DMS153 treated with DMSO at 0.1 percent for 48 hours (cell line): ENCODE data around the gene CCDC180.
"Not testable (repeated sequence)": the region's sequence is repeated elsewhere in the genome, so short reads cannot be mapped to it uniquely, and the experiment has no call there.

Experiments used
- DNase-seq: peaks from one replicate; lab custom pipeline; 2025; ENCODE audit not compliant: unreplicated experiment; lab: John Stamatoyannopoulos, UW

Gene CCDC180

GRCh38 chr9:97307500-97308163 is at the start of gene CCDC180:
CCDC180 (plus strand) TSS chr9:97307659; CDS start chr9:97308064, 405 bp downstream.
- no peak for DNase-seq

- DNase-seq: not testable (repeated sequence)
Observed at GRCh38 chr9:97259834-97260514, 47.5 kb upstream of the CCDC180 start.

- no peak for DNase-seq
Observed at GRCh38 chr9:97271292-97271691, 36.2 kb upstream of the CCDC180 start.

GRCh38 chr9:97272072-97272471 is 35.4 kb upstream of the CCDC180 start:
- DNase-seq: no peak

DNA sequence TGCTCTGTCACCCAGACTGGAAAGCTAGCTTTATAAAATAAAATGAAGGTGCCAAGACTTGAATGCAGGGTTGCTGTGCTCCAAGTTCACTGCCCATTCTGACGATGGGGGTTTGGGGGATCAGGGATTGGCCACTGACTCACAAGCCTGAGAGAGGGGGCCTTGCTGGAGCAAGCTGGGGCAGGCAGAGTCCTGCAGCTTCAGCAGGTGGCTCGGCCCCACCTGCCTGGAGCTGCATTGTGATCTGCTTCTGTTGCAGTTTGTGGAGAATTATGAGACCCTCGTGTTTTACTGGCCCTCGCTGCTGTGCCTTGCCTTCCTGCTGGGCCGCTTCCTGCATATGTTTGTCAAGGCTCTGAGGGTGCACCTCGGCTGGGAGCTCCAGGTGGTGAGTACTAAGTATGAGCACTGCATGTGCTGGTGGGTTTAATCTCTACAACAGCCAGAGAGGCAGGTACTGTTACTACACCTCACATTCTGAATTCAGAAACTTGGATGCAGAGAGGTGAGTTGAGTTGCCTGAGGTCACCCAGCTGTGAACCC is 31.1 kb upstream of the CCDC180 start:
- no peak for DNase-seq

DNA sequence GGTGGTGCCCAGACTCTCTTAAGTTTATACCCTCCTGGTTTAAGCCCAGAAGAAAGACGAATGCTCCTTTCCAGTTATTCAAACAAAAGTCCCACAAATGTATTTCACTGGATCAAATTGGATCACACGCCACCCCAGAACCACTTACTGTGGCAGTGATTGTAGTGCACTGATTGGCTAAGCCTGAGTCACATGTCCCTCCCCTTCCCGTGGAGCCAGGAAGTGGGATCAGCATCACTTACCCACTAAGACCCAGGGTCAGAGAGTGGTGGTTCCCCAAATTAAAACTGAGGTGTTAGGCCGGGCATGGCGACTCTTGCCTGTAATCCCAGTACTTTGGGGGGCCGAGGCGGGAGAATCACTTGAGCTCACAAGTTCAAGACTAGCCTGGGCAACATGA is 29.5 kb upstream of the CCDC180 start:
- no peak for DNase-seq

DNA sequence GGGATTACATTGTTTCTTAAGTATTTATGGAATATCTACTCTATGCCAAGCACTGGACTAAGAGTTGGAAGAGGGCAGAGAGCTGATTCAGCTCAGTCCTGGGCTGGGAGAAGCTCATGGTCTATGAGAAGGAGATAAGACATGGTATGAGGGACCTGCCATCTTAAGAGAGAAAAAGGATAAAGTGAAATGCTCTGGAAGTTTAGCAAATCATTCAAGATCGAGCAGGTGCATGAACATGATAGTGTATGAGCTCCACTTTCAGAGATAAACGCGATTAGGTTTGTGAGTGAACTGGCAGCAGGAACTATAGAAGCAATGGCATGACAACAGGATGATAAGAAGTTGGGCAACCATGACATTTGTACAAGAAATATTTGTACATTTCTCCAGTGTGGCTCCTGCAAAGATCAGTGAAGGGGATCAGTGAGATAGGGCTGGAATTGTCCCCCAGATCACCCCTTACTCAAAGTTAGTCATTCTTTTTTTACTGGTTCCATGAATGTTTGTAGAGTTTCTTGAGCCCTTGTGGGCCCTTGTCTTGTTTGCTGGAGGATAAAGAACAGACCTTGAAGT is 26.6 kb upstream of the CCDC180 start:
- no peak for DNase-seq

GRCh38 chr9:97283768-97284167 is 23.7 kb upstream of the CCDC180 start:
- no peak for DNase-seq

DNA sequence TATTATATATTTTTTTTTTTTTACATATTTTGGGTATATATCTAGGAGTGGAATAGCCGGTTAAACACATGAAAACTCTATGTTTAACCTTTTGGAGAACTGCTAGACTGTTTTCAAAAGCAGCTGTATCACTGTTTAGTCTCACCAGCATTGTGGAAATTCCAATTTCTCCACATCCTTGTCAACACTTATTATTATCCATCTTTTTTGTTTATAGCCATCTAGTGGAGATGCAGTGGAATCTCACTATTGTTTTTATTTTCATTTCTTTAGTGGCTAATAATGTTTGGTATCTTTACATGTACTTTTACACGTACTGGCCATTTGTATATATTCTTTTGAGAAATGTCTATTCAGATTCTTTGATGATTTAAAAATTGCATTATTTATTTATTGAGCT is 22.7 kb upstream of the CCDC180 start:
- no peak for DNase-seq

DNA sequence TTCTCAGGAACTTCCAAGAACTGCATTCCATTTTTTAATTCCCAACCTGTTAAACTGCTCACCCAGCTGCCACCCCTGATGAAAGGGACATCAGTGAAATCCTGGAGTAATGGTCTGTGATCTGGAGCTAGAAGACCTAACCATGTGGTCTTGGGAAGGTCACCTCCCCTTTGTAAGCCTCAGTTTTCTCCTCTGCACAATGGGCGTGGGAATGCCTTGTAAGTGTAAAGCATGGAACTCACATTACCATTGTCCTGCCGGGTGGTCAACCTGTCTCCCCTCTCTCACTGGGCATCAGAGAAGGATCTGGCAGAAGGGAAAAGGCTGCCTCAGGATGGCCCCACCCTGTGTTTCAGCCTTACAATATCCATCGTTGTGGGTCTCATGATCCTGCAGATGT is 15.3 kb upstream of the CCDC180 start:
- DNase-seq: no peak

GRCh38 chr9:97293207-97293721 is 14.2 kb upstream of the CCDC180 start:
- peak; percentile 81 for DNase-seq

GRCh38 chr9:97293818-97294217 is 13.6 kb upstream of the CCDC180 start:
- DNase-seq: no peak

DNA sequence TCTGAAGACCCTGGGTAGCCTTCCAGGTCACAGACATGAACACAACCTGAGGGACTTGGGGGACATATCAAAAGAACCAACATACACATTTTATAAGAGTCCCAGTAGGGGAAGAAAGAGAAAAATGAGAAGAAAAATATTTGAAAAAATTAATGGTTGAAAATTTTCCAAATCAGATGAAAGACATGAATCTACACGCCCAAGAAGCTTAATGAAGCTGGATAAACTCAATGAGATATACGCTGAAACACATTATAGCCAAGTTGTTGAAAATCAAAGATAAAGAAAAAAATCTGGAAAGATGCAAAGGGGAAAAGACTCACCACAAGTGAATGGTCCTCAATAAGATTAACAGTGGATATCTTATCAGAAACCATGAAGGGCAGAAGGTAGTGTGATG is 9.6 kb upstream of the CCDC180 start:
- no peak for DNase-seq

GRCh38 chr9:97299809-97300414 is 7.5 kb upstream of the CCDC180 start:
- DNase-seq: no peak

- DNase-seq: no peak
Observed at GRCh38 chr9:97300586-97300985, 6.9 kb upstream of the CCDC180 start.

DNA sequence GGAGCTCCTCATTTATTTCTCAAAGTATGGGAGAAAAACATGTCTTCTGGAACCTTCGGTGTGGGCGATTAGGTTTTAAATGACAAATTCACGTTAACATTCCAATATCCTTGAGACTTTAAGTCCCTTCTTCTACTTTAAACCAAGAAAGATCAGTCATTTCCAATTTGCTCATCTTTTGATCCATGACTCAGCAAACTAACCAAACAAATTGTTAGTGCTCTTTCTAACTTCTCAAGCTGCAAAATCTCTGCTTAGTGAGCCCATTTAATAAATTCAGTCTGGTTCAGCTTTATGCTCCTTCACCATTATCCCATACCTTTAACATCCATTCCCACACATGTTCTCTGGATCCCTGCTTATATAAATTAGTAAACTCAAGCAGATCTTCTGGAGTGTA is 5.5 kb upstream of the CCDC180 start:
- no peak for DNase-seq

GRCh38 chr9:97304586-97304985 is 2.9 kb upstream of the CCDC180 start:
- no peak for DNase-seq

- DNase-seq: no peak
Observed at GRCh38 chr9:97305501-97306298, 1.8 kb upstream of the CCDC180 start.

- DNase-seq: no peak
Observed at GRCh38 chr9:97307091-97307490, 368 bp upstream of the CCDC180 start.

- DNase-seq: no peak
Observed at GRCh38 chr9:97309260-97309659, 1.8 kb downstream of the CCDC180 start.

DNA sequence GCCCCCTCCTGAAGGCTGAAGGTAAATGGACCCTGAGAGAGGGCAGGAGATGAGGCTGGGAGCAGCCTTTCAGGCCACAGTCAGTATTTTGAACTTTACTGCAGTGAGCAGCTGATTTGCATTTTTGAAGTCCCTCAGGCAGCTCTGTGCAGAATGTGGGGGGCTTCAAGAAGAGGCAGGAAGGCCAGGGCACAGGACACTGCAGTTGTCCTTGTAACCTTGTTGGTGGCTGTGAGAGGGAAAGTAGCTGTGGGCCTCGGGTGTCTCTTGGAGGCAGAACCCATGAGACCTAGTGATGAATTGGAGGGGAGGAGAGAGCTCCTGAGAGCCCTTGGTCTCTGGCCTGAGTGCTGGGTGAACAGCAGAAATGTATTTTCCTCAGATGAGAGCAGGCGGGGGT is 2.6 kb downstream of the CCDC180 start:
- DNase-seq: no peak
